Measurements from ENCODE around the gene TMEM178B. TPM values are rescaled to one million over a fixed set of nuclear protein-coding genes. Genes with fewer than 3 reads are reported as not detected.

The TMEM178B gene
- polyA plus RNA-seq, 1 donor (not counting 4 experiments of a cell fraction or from before 2014, with no cell fraction given): not detected

- H3K9me3 ChIP-seq (ENCODE audit: control insufficient read depth, low read depth, low read length): no peaks in the 10 kb centered on the region
- dilution Hi-C loops (cut with MboI; ENCODE audit: extremely low pct_ligation_motif_present, low sequenced_read_pairs): no loop called here
- H3K4me3 ChIP-seq (ENCODE audit: control insufficient read depth in 2 of 3, extremely low read depth in 1 of 3, insufficient read depth in 2 of 3, low read depth in 1 of 3, low read length in 3 of 3): no peak overlapping the region
- H3K27ac ChIP-seq (ENCODE audit: control insufficient read depth, insufficient read depth, low read length): no peak overlapping the region
- no peak overlapping the region for H3K4me2 ChIP-seq (ENCODE audit: control insufficient read depth, extremely low read depth, insufficient read depth, low read depth, low read length)
- no peak overlapping the region for H3K9ac ChIP-seq (ENCODE audit: control insufficient read depth, extremely low read depth, insufficient read depth, low read length)
- no peak for FAIRE-seq
- no peaks in the 10 kb centered on the region for H3K36me3 ChIP-seq (ENCODE audit: control insufficient read depth in 2 of 2, extremely low read depth in 1 of 2, insufficient read depth in 2 of 2, low read length in 2 of 2)
- DNase-seq (ENCODE audit: low read depth, low spot score): no peak
- H4K20me1 ChIP-seq (ENCODE audit: control insufficient read depth, extremely low read depth, insufficient read depth, low read length): no peaks in the 10 kb centered on the region
- no peak overlapping the region for H2AFZ ChIP-seq (ENCODE audit: control insufficient read depth, low read length)
- no peaks in the 10 kb centered on the region for H3K9me1 ChIP-seq (ENCODE audit: control insufficient read depth, extremely low read depth, insufficient read depth, low read length)
- TF ChIP-seq EZH2 (IDR thresholded peaks at IDR 0.05; ENCODE audit: low read length): no peak
- TF ChIP-seq, protein P1, sequence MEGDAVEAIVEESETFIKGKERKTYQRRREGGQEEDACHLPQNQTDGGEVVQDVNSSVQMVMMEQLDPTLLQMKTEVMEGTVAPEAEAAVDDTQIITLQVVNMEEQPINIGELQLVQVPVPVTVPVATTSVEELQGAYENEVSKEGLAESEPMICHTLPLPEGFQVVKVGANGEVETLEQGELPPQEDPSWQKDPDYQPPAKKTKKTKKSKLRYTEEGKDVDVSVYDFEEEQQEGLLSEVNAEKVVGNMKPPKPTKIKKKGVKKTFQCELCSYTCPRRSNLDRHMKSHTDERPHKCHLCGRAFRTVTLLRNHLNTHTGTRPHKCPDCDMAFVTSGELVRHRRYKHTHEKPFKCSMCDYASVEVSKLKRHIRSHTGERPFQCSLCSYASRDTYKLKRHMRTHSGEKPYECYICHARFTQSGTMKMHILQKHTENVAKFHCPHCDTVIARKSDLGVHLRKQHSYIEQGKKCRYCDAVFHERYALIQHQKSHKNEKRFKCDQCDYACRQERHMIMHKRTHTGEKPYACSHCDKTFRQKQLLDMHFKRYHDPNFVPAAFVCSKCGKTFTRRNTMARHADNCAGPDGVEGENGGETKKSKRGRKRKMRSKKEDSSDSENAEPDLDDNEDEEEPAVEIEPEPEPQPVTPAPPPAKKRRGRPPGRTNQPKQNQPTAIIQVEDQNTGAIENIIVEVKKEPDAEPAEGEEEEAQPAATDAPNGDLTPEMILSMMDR (optimal IDR thresholded peaks at IDR 0.05 in 1 of 3, IDR thresholded peaks at IDR 0.05 in 1 of 3, conservative IDR thresholded peaks at IDR 0.05 in 1 of 3; ENCODE audit: extremely low read depth in 1 of 3, insufficient read depth in 2 of 3, low read length in 3 of 3): no peak
- H3K79me2 ChIP-seq (ENCODE audit: control insufficient read depth, insufficient read depth, low read length): no peaks in the 10 kb centered on the region
- no peaks in the 10 kb centered on the region for H3K27me3 ChIP-seq (ENCODE audit: control insufficient read depth, extremely low read depth, insufficient read depth, low read length)
- no peaks in the 10 kb centered on the region for H3K4me1 ChIP-seq (ENCODE audit: control insufficient read depth, extremely low read depth, insufficient read depth, low read length)
These were observed 212.7 kb downstream of the TMEM178B start for GRCh38 chr7:141286522-141286921.

GRCh38 chr7:141287936-141288335, 214.1 kb downstream of the TMEM178B start:
- Histone ChIP-seq H4K20me1 (ENCODE audit: control insufficient read depth, extremely low read depth, insufficient read depth, low read length) (no peaks in the 10 kb centered on the region), H3K9me1 (ENCODE audit: control insufficient read depth, extremely low read depth, insufficient read depth, low read length) (no peaks in the 10 kb centered on the region), H2AFZ (ENCODE audit: control insufficient read depth, low read length) (no peak overlapping the region), H3K27me3 (ENCODE audit: control insufficient read depth, extremely low read depth, insufficient read depth, low read length) (no peaks in the 10 kb centered on the region), H3K4me1 (ENCODE audit: control insufficient read depth, extremely low read depth, insufficient read depth, low read length) (no peaks in the 10 kb centered on the region), H3K9me3 (ENCODE audit: control insufficient read depth, low read depth, low read length) (no peaks in the 10 kb centered on the region), H3K9ac (ENCODE audit: control insufficient read depth, extremely low read depth, insufficient read depth, low read length) (no peak overlapping the region), H3K27ac (ENCODE audit: control insufficient read depth, insufficient read depth, low read length) (no peak overlapping the region), H3K4me3 (ENCODE audit: control insufficient read depth in 2 of 3, extremely low read depth in 1 of 3, insufficient read depth in 2 of 3, low read depth in 1 of 3, low read length in 3 of 3) (no peak overlapping the region), H3K4me2 (ENCODE audit: control insufficient read depth, extremely low read depth, insufficient read depth, low read depth, low read length) (no peak overlapping the region), H3K79me2 (ENCODE audit: control insufficient read depth, insufficient read depth, low read length) (no peaks in the 10 kb centered on the region), H3K36me3 (ENCODE audit: control insufficient read depth in 2 of 2, extremely low read depth in 1 of 2, insufficient read depth in 2 of 2, low read length in 2 of 2) (no peaks in the 10 kb centered on the region)
- DNase-seq (ENCODE audit: low read depth, low spot score) (no peak), FAIRE-seq (no peak)
- dilution Hi-C loops (cut with MboI; ENCODE audit: extremely low pct_ligation_motif_present, low sequenced_read_pairs): no loop called here
- TF ChIP-seq, protein P1 (optimal IDR thresholded peaks at IDR 0.05 in 1 of 3, IDR thresholded peaks at IDR 0.05 in 1 of 3, conservative IDR thresholded peaks at IDR 0.05 in 1 of 3; ENCODE audit: extremely low read depth in 1 of 3, insufficient read depth in 2 of 3, low read length in 3 of 3): no peak
- no peak for TF ChIP-seq EZH2 (IDR thresholded peaks at IDR 0.05; ENCODE audit: low read length)
